HCT116 (cell line): ENCODE results near the gene CCDC30. TPM values are rescaled to one million over a fixed set of nuclear protein-coding genes. Genes with fewer than 3 reads are reported as not detected.

Experiments
- ATAC-seq: fragments of 200-7000 bp; cut with Tn5 transposase; 2 replicates; pipeline ENCODE4 v1.9.1; 2020; ENCODE audit warnings: mild to moderate bottlenecking, moderate library complexity
- BruUV-seq: library from RNA; stranded (reverse); fragments of 400-500 nt; replicated peaks from 2 replicates; lab custom pipeline; 2021; lab: Mats Ljungman, UMichigan
- CTCF ChIA-PET: fragments of 300-600 bp; sonication (Branson Sonifier 250); formaldehyde crosslinking; loops from one replicate; lab custom pipeline; 2021; ENCODE audit warnings: antibody characterized with exemption; lab: Charles Lee
- POLR2A ChIA-PET: fragments of 300-600, 350-600 bp; sonication (Branson Sonifier 250); formaldehyde crosslinking; loops from one replicate; lab custom pipeline; 2021; ENCODE audit warnings: antibody characterized with exemption; lab: Charles Lee
- RAD21 ChIA-PET, 2 experiments: fragments of 300-600 bp; sonication (Branson Sonifier 250); formaldehyde crosslinking; loops; one replicate each; lab custom pipeline; 2023; ENCODE audit warnings: low total read pairs in 2 of 2; ENCODE audit not compliant: uncharacterized antibody in 2 of 2, unreplicated experiment in 2 of 2, low non-redundant PET in 1 of 2; lab: Charles Lee
- DNase-seq: peaks from one replicate; pipeline ENCODE4 v3.0.0-alpha.2; 2010; ENCODE audit warnings: low read depth, low spot score
- H2AFZ ChIP-seq: fragments of 200-600 bp; shearing (Covaris generic), sonication (generic); 2 replicates; pipeline ENCODE4 v1.6.1; 2017; ENCODE audit warnings: low read depth, mixed run types, mixed read lengths, antibody characterized with exemption, low read length; ENCODE audit not compliant: poor library complexity, severe bottlenecking
- H3K27ac ChIP-seq: 2 replicates; pipeline ENCODE4 v1.5.1; 2012; ENCODE audit warnings: low read depth, low read length
- H3K27me3 ChIP-seq: fragments of 200-600 bp; sonication (generic); 2 replicates; pipeline ENCODE4 v1.6.1; 2016; ENCODE audit warnings: mixed run types, low read length, mixed read lengths; ENCODE audit not compliant: insufficient read depth
- H3K36me3 ChIP-seq, 2 experiments: fragments of 200-500 bp in 1 of 2; fragments of 200-600 bp in 1 of 2; sonication (Bioruptor generic) in 1 of 2; sonication (generic) in 1 of 2; 2 replicates each; pipeline versions ENCODE4 v1.5.1 to v1.6.1; 2014 to 2016; ENCODE audit warnings: low read length in 2 of 2, inconsistent platforms in 1 of 2, mixed read lengths in 1 of 2, mixed run types in 1 of 2; ENCODE audit not compliant: insufficient read depth in 2 of 2, control insufficient read depth in 1 of 2
- H3K4me1 ChIP-seq, 2 experiments: fragments of 200-600 bp in 1 of 2; sonication (generic) in 1 of 2; 2 replicates each; pipeline versions ENCODE4 v1.5.1 to v1.6.1; 2012 to 2017; ENCODE audit warnings: low read length in 2 of 2, inconsistent platforms in 1 of 2, mild to moderate bottlenecking in 1 of 2, mixed read lengths in 1 of 2, mixed run types in 1 of 2, moderate library complexity in 1 of 2; ENCODE audit not compliant: insufficient read depth in 2 of 2, control insufficient read depth in 1 of 2
- H3K4me2 ChIP-seq: fragments of 200-600 bp; sonication (generic); 2 replicates; pipeline ENCODE4 v1.6.1; 2017; ENCODE audit warnings: mixed run types, low read length, mixed read lengths
- H3K4me3 ChIP-seq, 2 experiments: fragments of 200-600 bp in 1 of 2; sonication (generic) in 1 of 2; replicated peaks in 1 of 2; 2 replicates each; pipeline ENCODE4 v1.5.1; 2011 to 2016; ENCODE audit warnings: low read length in 2 of 2, control low read depth in 1 of 2, low read depth in 1 of 2, mild to moderate bottlenecking in 1 of 2, mixed read lengths in 1 of 2, mixed run types in 1 of 2
- H3K79me2 ChIP-seq: fragments of 200-600 bp; sonication (generic); 2 replicates; pipeline ENCODE4 v1.6.1; 2017; ENCODE audit warnings: mild to moderate bottlenecking, mixed run types, low read length, moderate library complexity, mixed read lengths; ENCODE audit not compliant: insufficient read depth
- H3K9ac ChIP-seq: fragments of 200-600 bp; sonication (generic); 2 replicates; pipeline ENCODE4 v1.6.1; 2016; ENCODE audit warnings: low read length, mixed read lengths
- H3K9me2 ChIP-seq: fragments of 200-600 bp; sonication (generic), shearing (Covaris generic); 2 replicates; pipeline ENCODE4 v1.6.1; 2017; ENCODE audit warnings: mixed run types, mild to moderate bottlenecking, moderate library complexity; ENCODE audit not compliant: insufficient read depth
- H3K9me3 ChIP-seq, 2 experiments: fragments of 200-500 bp in 1 of 2; fragments of 200-600 bp in 1 of 2; sonication (Bioruptor generic) in 1 of 2; sonication (generic) in 1 of 2; 2 replicates each; pipeline ENCODE4 v1.6.1; 2014 to 2017; ENCODE audit warnings: low read length in 2 of 2, mixed read lengths in 2 of 2, inconsistent platforms in 1 of 2, low read depth in 1 of 2, mild to moderate bottlenecking in 1 of 2, mixed run types in 1 of 2, moderate library complexity in 1 of 2; ENCODE audit not compliant: control insufficient read depth in 1 of 2, insufficient read depth in 1 of 2
- H4K20me1 ChIP-seq: fragments of 200-600 bp; sonication (generic), shearing (Covaris generic); 2 replicates; pipeline ENCODE4 v1.6.1; 2017; ENCODE audit warnings: mixed run types, mild to moderate bottlenecking, moderate library complexity; ENCODE audit not compliant: insufficient read depth
- CBX3 ChIP-seq: IDR thresholded peaks from 2 replicates; pipeline ENCODE4 v1.6.1; 2012; ENCODE audit warnings: low read depth
- CEBPB ChIP-seq: IDR thresholded peaks from 2 replicates; pipeline ENCODE4 v1.6.1; 2012; ENCODE audit warnings: low read depth
- FOSL1 ChIP-seq: IDR thresholded peaks from 2 replicates; pipeline ENCODE4 v1.6.1; 2012; ENCODE audit warnings: low read depth
- MAX ChIP-seq: IDR thresholded peaks from 2 replicates; pipeline ENCODE4 v1.6.1; 2012
- RAD21 ChIP-seq: IDR thresholded peaks from 2 replicates; pipeline ENCODE4 v1.6.1; 2012; ENCODE audit warnings: low read depth, mild to moderate bottlenecking
- YY1 ChIP-seq: IDR thresholded peaks from 2 replicates; pipeline ENCODE4 v1.6.1; 2011; ENCODE audit warnings: low read length, low read depth, moderate library complexity, mild to moderate bottlenecking; ENCODE audit not compliant: insufficient replicate concordance; ENCODE audit errors: extremely low read depth
- intact Hi-C: fragments of 100-400 bp; cut with micrococcal nuclease; formaldehyde crosslinking; loops from 2 replicates; pipeline ENCODE4 v1.10.0; 2022
- total RNA-seq: library from RNA; stranded (reverse); gene quantifications from one replicate; pipeline ENCODE4 v1.2.1, GENCODE V29; 2021; ENCODE audit not compliant: unreplicated experiment
- TF ChIP-seq, protein P1 (sequence below), 3 experiments: fragments of 200-600 bp in 1 of 3; sonication (generic) in 1 of 3; IDR thresholded peaks in 2 of 3; conservative IDR thresholded peaks in 1 of 3; 2 replicates each; pipeline ENCODE4 v1.5.1; 2012 to 2017; ENCODE audit warnings: low read depth in 2 of 3, low read length in 2 of 3, antibody characterized with exemption in 1 of 3, borderline replicate concordance in 1 of 3, control low read depth in 1 of 3, mild to moderate bottlenecking in 1 of 3, mixed read lengths in 1 of 3, mixed run types in 1 of 3, moderate library complexity in 1 of 3; ENCODE audit not compliant: insufficient read depth in 1 of 3
- TF ChIP-seq, protein P2 (sequence below): IDR thresholded peaks from 2 replicates; pipeline ENCODE4 v1.6.1; 2012; ENCODE audit warnings: low read depth

The CCDC30 gene
- total RNA-seq, 1 experiment from 2014 or later: 2.0 TPM

GRCh38 chr1:42531043-42531442, 68.0 kb downstream of the CCDC30 start:
- no peak overlapping the region for H2AFZ ChIP-seq
- peaks cover 0 to 5% of the 10 kb centered on the region in 2 experiments; a peak in 1 of 4 replicates for H3K4me1 ChIP-seq
- no peaks in the 10 kb centered on the region for H3K27me3 ChIP-seq
- no peak overlapping the region for H3K4me3 ChIP-seq
- H3K27ac ChIP-seq: no peak overlapping the region
- H4K20me1 ChIP-seq: no peaks in the 10 kb centered on the region
- H3K36me3 ChIP-seq: no peaks in the 10 kb centered on the region
- no TSS peak for BruUV-seq
- DNase-seq (no peak), ATAC-seq (no peak)
- POLR2A ChIA-PET: no interaction called here
- no peak overlapping the region for H3K9ac ChIP-seq
- RAD21 ChIA-PET: no interaction called here
- intact Hi-C loops: no loop called here
- no peaks in the 10 kb centered on the region for H3K9me2 ChIP-seq
- H3K4me2 ChIP-seq: no peak overlapping the region
- no peaks in the 10 kb centered on the region for H3K79me2 ChIP-seq
- TF ChIP-seq RAD21 (no peak), MAX (no peak), CEBPB (no peak), YY1 (no peak), CBX3 (no peak), FOSL1 (no peak)
- TF ChIP-seq, protein P1, sequence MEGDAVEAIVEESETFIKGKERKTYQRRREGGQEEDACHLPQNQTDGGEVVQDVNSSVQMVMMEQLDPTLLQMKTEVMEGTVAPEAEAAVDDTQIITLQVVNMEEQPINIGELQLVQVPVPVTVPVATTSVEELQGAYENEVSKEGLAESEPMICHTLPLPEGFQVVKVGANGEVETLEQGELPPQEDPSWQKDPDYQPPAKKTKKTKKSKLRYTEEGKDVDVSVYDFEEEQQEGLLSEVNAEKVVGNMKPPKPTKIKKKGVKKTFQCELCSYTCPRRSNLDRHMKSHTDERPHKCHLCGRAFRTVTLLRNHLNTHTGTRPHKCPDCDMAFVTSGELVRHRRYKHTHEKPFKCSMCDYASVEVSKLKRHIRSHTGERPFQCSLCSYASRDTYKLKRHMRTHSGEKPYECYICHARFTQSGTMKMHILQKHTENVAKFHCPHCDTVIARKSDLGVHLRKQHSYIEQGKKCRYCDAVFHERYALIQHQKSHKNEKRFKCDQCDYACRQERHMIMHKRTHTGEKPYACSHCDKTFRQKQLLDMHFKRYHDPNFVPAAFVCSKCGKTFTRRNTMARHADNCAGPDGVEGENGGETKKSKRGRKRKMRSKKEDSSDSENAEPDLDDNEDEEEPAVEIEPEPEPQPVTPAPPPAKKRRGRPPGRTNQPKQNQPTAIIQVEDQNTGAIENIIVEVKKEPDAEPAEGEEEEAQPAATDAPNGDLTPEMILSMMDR (IDR thresholded peaks at IDR 0.05 in 2 of 3, conservative IDR thresholded peaks at IDR 0.05 in 1 of 3; ENCODE audit: borderline replicate concordance in 1 of 3, insufficient read depth in 1 of 3, low read depth in 2 of 3, low read length in 2 of 3): no peak
- TF ChIP-seq, protein P2, sequence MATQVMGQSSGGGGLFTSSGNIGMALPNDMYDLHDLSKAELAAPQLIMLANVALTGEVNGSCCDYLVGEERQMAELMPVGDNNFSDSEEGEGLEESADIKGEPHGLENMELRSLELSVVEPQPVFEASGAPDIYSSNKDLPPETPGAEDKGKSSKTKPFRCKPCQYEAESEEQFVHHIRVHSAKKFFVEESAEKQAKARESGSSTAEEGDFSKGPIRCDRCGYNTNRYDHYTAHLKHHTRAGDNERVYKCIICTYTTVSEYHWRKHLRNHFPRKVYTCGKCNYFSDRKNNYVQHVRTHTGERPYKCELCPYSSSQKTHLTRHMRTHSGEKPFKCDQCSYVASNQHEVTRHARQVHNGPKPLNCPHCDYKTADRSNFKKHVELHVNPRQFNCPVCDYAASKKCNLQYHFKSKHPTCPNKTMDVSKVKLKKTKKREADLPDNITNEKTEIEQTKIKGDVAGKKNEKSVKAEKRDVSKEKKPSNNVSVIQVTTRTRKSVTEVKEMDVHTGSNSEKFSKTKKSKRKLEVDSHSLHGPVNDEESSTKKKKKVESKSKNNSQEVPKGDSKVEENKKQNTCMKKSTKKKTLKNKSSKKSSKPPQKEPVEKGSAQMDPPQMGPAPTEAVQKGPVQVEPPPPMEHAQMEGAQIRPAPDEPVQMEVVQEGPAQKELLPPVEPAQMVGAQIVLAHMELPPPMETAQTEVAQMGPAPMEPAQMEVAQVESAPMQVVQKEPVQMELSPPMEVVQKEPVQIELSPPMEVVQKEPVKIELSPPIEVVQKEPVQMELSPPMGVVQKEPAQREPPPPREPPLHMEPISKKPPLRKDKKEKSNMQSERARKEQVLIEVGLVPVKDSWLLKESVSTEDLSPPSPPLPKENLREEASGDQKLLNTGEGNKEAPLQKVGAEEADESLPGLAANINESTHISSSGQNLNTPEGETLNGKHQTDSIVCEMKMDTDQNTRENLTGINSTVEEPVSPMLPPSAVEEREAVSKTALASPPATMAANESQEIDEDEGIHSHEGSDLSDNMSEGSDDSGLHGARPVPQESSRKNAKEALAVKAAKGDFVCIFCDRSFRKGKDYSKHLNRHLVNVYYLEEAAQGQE: no peak
- TF ChIP-seq, all 23 proteins: peak for 0
- CTCF ChIA-PET: no interaction called here
- no peaks in the 10 kb centered on the region for H3K9me3 ChIP-seq
